SU-DHL-6 (cell line): ENCODE results near the gene RNF217.

ENCODE experiments used
- H2AFZ ChIP-seq: fragments of 200-600 bp; sonication (generic); 2 replicates; pipeline ENCODE4 v1.6.1; 2014; ENCODE audit warnings: low read depth, mild to moderate bottlenecking, moderate library complexity, mixed read lengths, antibody characterized with exemption, low read length; ENCODE audit not compliant: severe bottlenecking
- H3F3A ChIP-seq: fragments of 200-600 bp; shearing (Covaris generic); 2 replicates; pipeline ENCODE4 v1.6.0; 2016; ENCODE audit warnings: antibody characterized with exemption, mild to moderate bottlenecking; ENCODE audit not compliant: insufficient read depth
- H3K27ac ChIP-seq: fragments of 200-600 bp; sonication (generic); 2 replicates; pipeline ENCODE4 v1.5.1; 2016; ENCODE audit warnings: low read depth, mild to moderate bottlenecking, low read length, moderate library complexity, mixed read lengths
- H3K27me3 ChIP-seq: fragments of 200-600 bp; sonication (generic), shearing (Covaris generic); 2 replicates; pipeline ENCODE4 v1.6.0; 2014; ENCODE audit warnings: mild to moderate bottlenecking, low read length
- H3K36me3 ChIP-seq: fragments of 200-600 bp; sonication (generic); 2 replicates; pipeline ENCODE4 v1.6.1; 2014; ENCODE audit warnings: mild to moderate bottlenecking, low read length, mixed read lengths
- H3K4me2 ChIP-seq: fragments of 300-600, 200-600 bp; shearing (Covaris generic), sonication (generic); 2 replicates; pipeline ENCODE4 v1.6.0; 2014; ENCODE audit warnings: low read length, low read depth, mild to moderate bottlenecking; ENCODE audit not compliant: poor library complexity, severe bottlenecking
- H3K4me3 ChIP-seq: fragments of 200-600 bp; sonication (generic); 2 replicates; pipeline ENCODE4 v1.5.1; 2014; ENCODE audit warnings: antibody characterized with exemption, low read length, mild to moderate bottlenecking, mixed read lengths; ENCODE audit not compliant: insufficient read depth, poor library complexity, severe bottlenecking
- H3K79me2 ChIP-seq: fragments of 200-600 bp; sonication (generic); 2 replicates; pipeline ENCODE4 v1.6.1; 2014; ENCODE audit warnings: mild to moderate bottlenecking, low read length, moderate library complexity; ENCODE audit not compliant: insufficient read depth
- H3K9ac ChIP-seq: fragments of 200-600 bp; sonication (generic); 2 replicates; pipeline ENCODE4 v1.7.0; 2014; ENCODE audit warnings: mild to moderate bottlenecking, low read length
- H3K9me2 ChIP-seq: fragments of 200-600 bp; sonication (generic); replicated peaks from 2 replicates; pipeline ENCODE4 v1.6.1; 2014; ENCODE audit warnings: low read length; ENCODE audit not compliant: insufficient read depth
- H3K9me3 ChIP-seq: fragments of 200-600 bp; sonication (generic); 2 replicates; pipeline ENCODE4 v1.6.1; 2014; ENCODE audit warnings: low read length, mixed read lengths; ENCODE audit not compliant: insufficient read depth
- H4K20me1 ChIP-seq: fragments of 200-600 bp; sonication (generic); 2 replicates; pipeline ENCODE4 v1.6.1; 2014; ENCODE audit warnings: low read depth, mild to moderate bottlenecking, antibody characterized with exemption, low read length, moderate library complexity, mixed read lengths
- EZH2phosphoT487 ChIP-seq: fragments of 200-600 bp; sonication (generic), shearing (Covaris generic); conservative IDR thresholded peaks from 2 replicates; pipeline ENCODE4 v1.6.1; 2018; ENCODE audit warnings: mild to moderate bottlenecking, antibody characterized with exemption, low read length, moderate library complexity, mixed read lengths
- TF ChIP-seq, protein P1 (sequence below): fragments of 200-600 bp; sonication (generic); IDR thresholded peaks from one replicate; pipeline ENCODE4 v1.5.1; 2017; ENCODE audit warnings: antibody characterized with exemption, mild to moderate bottlenecking, low read length, moderate library complexity; ENCODE audit not compliant: insufficient read depth, poor library complexity, severe bottlenecking

Gene RNF217

DNA sequence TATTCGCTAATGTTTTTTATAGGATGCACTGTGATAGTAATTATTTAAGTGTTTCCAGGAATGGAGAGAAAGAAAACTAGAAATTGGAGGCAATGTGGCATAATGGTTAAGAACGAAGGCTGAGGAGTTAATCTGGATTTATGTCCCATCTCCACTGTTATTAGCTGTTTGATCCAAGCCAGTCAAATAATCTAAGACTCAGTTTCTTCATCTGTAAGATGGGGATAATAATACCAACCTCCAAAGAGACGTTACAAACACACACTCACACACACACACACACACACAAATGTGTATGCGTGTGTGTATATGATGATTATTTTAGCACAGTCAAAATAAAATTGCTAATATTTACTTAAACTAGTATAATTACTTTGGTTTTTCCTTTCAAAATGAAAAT, 154.5 kb downstream of the RNF217 start:
- H3K36me3 ChIP-seq = no peaks in the 10 kb centered on the region
- H3K79me2 ChIP-seq = no peaks in the 10 kb centered on the region
- H3K4me3 ChIP-seq = no peak overlapping the region
- no peak overlapping the region for H2AFZ ChIP-seq
- no peaks in the 10 kb centered on the region for H3K9me2 ChIP-seq
- no peaks in the 10 kb centered on the region for H3K27me3 ChIP-seq
- H3K9me3 ChIP-seq = no peaks in the 10 kb centered on the region
- H3K4me2 ChIP-seq = no peak overlapping the region
- H3K27ac ChIP-seq = no peak overlapping the region
- H3K9ac ChIP-seq = no peak overlapping the region
- no peaks in the 10 kb centered on the region for H3F3A ChIP-seq
- no peaks in the 10 kb centered on the region for H4K20me1 ChIP-seq
- TF ChIP-seq EZH2phosphoT487 = no peak
- TF ChIP-seq, protein P1, sequence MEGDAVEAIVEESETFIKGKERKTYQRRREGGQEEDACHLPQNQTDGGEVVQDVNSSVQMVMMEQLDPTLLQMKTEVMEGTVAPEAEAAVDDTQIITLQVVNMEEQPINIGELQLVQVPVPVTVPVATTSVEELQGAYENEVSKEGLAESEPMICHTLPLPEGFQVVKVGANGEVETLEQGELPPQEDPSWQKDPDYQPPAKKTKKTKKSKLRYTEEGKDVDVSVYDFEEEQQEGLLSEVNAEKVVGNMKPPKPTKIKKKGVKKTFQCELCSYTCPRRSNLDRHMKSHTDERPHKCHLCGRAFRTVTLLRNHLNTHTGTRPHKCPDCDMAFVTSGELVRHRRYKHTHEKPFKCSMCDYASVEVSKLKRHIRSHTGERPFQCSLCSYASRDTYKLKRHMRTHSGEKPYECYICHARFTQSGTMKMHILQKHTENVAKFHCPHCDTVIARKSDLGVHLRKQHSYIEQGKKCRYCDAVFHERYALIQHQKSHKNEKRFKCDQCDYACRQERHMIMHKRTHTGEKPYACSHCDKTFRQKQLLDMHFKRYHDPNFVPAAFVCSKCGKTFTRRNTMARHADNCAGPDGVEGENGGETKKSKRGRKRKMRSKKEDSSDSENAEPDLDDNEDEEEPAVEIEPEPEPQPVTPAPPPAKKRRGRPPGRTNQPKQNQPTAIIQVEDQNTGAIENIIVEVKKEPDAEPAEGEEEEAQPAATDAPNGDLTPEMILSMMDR = no peak

DNA sequence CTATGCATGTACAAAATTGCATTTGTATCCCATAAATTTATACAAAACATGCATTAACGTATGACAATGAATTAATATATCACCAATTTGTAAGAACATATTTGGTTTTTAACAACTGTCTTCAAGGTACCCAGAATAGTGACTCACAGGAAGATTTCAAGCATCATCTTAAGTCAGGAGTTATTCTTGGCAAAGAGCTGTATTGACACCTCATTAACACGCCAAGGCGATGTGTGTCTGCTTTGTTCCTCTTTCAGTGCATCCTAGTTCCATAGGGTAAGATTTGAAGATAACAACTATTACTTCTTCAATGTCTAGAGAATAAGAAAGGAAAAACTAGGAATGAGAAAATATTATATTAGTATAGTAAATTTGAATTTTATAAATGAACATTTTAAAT, 155.6 kb downstream of the RNF217 start:
- Histone ChIP-seq H3F3A (no peaks in the 10 kb centered on the region), H3K9me2 (no peaks in the 10 kb centered on the region), H3K9ac (no peak overlapping the region), H3K9me3 (no peaks in the 10 kb centered on the region), H2AFZ (no peak overlapping the region), H3K36me3 (no peaks in the 10 kb centered on the region), H3K4me3 (no peak overlapping the region), H4K20me1 (no peaks in the 10 kb centered on the region), H3K27ac (no peak overlapping the region), H3K27me3 (no peaks in the 10 kb centered on the region), H3K79me2 (no peaks in the 10 kb centered on the region), H3K4me2 (no peak overlapping the region)
- no peak for TF ChIP-seq EZH2phosphoT487
- TF ChIP-seq, protein P1 = no peak

DNA sequence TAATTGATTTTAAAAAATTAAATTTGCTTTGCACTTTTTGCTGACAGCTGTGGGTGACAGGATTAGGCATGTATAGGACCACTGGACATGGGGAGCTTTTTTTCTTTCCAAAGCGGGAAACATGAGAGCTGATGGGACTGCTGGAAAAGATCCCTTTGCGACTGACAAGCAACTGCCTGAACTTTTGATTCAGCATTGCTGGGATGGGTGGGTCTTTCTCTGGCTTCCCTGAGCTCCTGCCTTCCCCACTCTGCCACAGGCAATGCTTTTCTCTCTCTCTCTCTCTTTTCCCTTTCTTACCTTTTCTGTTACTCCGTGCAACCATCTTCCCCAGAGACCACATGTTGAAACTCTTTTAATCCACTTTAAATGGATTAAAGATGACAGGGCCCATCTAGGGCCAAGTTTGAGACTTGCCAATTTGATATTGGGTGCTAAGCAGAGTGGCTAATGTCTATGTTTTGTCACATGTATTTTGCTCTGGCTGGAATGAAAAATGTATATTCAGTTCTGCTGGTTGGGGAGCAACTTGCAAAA, 157.9 kb downstream of the RNF217 start:
- Histone ChIP-seq H2AFZ (no peak overlapping the region), H3K36me3 (no peaks in the 10 kb centered on the region), H3K27me3 (no peaks in the 10 kb centered on the region), H3K79me2 (no peaks in the 10 kb centered on the region), H3K4me3 (no peak overlapping the region), H3K27ac (no peak overlapping the region), H3K9me3 (no peaks in the 10 kb centered on the region), H4K20me1 (no peaks in the 10 kb centered on the region), H3K9ac (no peak overlapping the region), H3K9me2 (no peaks in the 10 kb centered on the region), H3K4me2 (no peak overlapping the region), H3F3A (no peaks in the 10 kb centered on the region)
- TF ChIP-seq, protein P1 = no peak
- no peak for TF ChIP-seq EZH2phosphoT487

DNA sequence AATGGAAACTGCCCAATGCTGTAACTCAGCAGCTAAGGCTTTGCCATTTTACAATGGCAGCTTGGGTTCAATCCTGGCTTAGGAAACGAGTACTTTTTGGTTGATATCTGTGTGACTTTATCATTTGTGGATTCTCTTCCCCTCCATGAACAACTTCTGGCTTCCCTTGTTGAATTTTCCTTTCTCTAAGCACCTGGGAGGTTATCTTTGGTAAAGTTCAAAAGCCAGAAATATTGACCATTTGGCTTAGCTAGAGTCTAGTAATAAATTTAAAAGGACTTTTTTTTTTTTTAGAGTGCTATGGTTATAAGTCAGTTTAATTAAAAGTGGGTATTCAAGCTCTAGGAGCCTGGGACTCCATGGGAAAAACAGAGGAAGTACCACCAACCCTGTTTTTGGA, 159.7 kb downstream of the RNF217 start:
- no peak for TF ChIP-seq EZH2phosphoT487
- TF ChIP-seq, protein P1 = no peak
- H3K9me2 ChIP-seq = no peaks in the 10 kb centered on the region
- H3F3A ChIP-seq = no peaks in the 10 kb centered on the region
- no peaks in the 10 kb centered on the region for H3K79me2 ChIP-seq
- no peak overlapping the region for H3K9ac ChIP-seq
- H3K27me3 ChIP-seq = no peaks in the 10 kb centered on the region
- H3K36me3 ChIP-seq = no peaks in the 10 kb centered on the region
- H3K4me2 ChIP-seq = no peak overlapping the region
- H3K9me3 ChIP-seq = no peaks in the 10 kb centered on the region
- no peak overlapping the region for H2AFZ ChIP-seq
- H4K20me1 ChIP-seq = no peaks in the 10 kb centered on the region
- no peak overlapping the region for H3K4me3 ChIP-seq
- H3K27ac ChIP-seq = no peak overlapping the region
